ENCODE measurements around the gene BRSK2.

- no peak for TF ChIP-seq EZH2phosphoT487 (IDR thresholded peaks at IDR 0.05; ENCODE audit: borderline replicate concordance, low read length)
- TF ChIP-seq CTCF (conservative IDR thresholded peaks at IDR 0.05; ENCODE audit: low read depth, low read length), result no peak
- no peak for TF ChIP-seq EZH2 (IDR thresholded peaks at IDR 0.05; ENCODE audit: low read length, unreplicated experiment)
Observed at GRCh38 chr11:1442807-1443366, 53.2 kb downstream of the BRSK2 start.
